BLaER1 (cell line): ENCODE measurements around the gene NUDT1.

Source experiments
- H3K27ac ChIP-seq: shearing (Covaris generic); formaldehyde crosslinking; 2 replicates; pipeline ENCODE4 v1.8.1; 2022
- H3K27me3 ChIP-seq: shearing (Covaris generic); formaldehyde crosslinking; 2 replicates; pipeline ENCODE4 v1.8.1; 2022
- H3K36me3 ChIP-seq: shearing (Covaris generic); formaldehyde crosslinking; 2 replicates; pipeline ENCODE4 v1.8.1; 2022
- H3K4me1 ChIP-seq: shearing (Covaris generic); formaldehyde crosslinking; 2 replicates; pipeline ENCODE4 v1.8.1; 2022
- H3K4me2 ChIP-seq: shearing (Covaris generic); formaldehyde crosslinking; 2 replicates; pipeline ENCODE4 v1.8.1; 2022
- H3K4me3 ChIP-seq: shearing (Covaris generic); formaldehyde crosslinking; 2 replicates; pipeline ENCODE4 v1.8.1; 2022
- H3K9ac ChIP-seq: shearing (Covaris generic); formaldehyde crosslinking; 2 replicates; pipeline ENCODE4 v1.8.1; 2022
- H3K9me3 ChIP-seq: shearing (Covaris generic); formaldehyde crosslinking; 2 replicates; pipeline ENCODE4 v1.8.1; 2022
- H4K20me1 ChIP-seq: shearing (Covaris generic); formaldehyde crosslinking; 2 replicates; pipeline ENCODE4 v1.8.1; 2022
- Cebpa-rat ChIP-seq: shearing (Covaris generic); IDR thresholded peaks from 2 replicates; pipeline ENCODE4 v1.8.1; 2022

Gene NUDT1

GRCh38 chr7:2254429-2255144 is 12.6 kb downstream of the NUDT1 start:
- Histone ChIP-seq H3K27ac (no peak overlapping the region), H3K4me3 (no peak overlapping the region), H3K36me3 (peaks cover 71% of the 10 kb centered on the region), H3K4me1 (peaks cover 80% of the 10 kb centered on the region), H3K4me2 (no peak overlapping the region), H3K27me3 (no peaks in the 10 kb centered on the region), H3K9me3 (no peaks in the 10 kb centered on the region), H4K20me1 (peaks cover 34% of the 10 kb centered on the region), H3K9ac (no peak overlapping the region)
- no peak for TF ChIP-seq Cebpa-rat

- TF ChIP-seq Cebpa-rat: no peak
- Histone ChIP-seq H3K4me2 (no peak overlapping the region), H3K4me1 (peaks cover 80% of the 10 kb centered on the region), H3K9ac (no peak overlapping the region), H3K4me3 (no peak overlapping the region), H3K27me3 (no peaks in the 10 kb centered on the region), H3K36me3 (peaks cover 64% of the 10 kb centered on the region), H4K20me1 (peaks cover 37% of the 10 kb centered on the region), H3K9me3 (no peaks in the 10 kb centered on the region), H3K27ac (no peak overlapping the region)
Measured at GRCh38 chr7:2255145-2256139, 13.4 kb downstream of the NUDT1 start.

GRCh38 chr7:2256306-2257045 is 14.4 kb downstream of the NUDT1 start:
- peak overlapping the region; percentile 95; the same call in 1 of the 2 replicates for H3K4me2 ChIP-seq
- H4K20me1 ChIP-seq: peaks cover 37% of the 10 kb centered on the region
- peaks cover 80% of the 10 kb centered on the region for H3K4me1 ChIP-seq
- no peak for TF ChIP-seq Cebpa-rat
- H3K9ac ChIP-seq: no peak overlapping the region
- peaks cover 55% of the 10 kb centered on the region for H3K36me3 ChIP-seq
- no peaks in the 10 kb centered on the region for H3K27me3 ChIP-seq
- H3K9me3 ChIP-seq: no peaks in the 10 kb centered on the region
- H3K4me3 ChIP-seq: no peak overlapping the region
- no peak overlapping the region for H3K27ac ChIP-seq

GRCh38 chr7:2257046-2257551 is 15.1 kb downstream of the NUDT1 start:
- Histone ChIP-seq H3K9ac (no peak overlapping the region), H3K36me3 (peaks cover 49% of the 10 kb centered on the region), H3K9me3 (no peaks in the 10 kb centered on the region), H3K4me3 (no peak overlapping the region), H4K20me1 (peaks cover 33% of the 10 kb centered on the region), H3K27me3 (no peaks in the 10 kb centered on the region), H3K27ac (peak overlapping the region; percentile 35; the same call in 1 of the 2 replicates), H3K4me1 (peaks cover 80% of the 10 kb centered on the region), H3K4me2 (peak overlapping the region; percentile 95)
- TF ChIP-seq Cebpa-rat: no peak

- Histone ChIP-seq H3K4me1 (peaks cover 81% of the 10 kb centered on the region), H3K27ac (peak overlapping the region; percentile 35; the same call in 1 of the 2 replicates), H3K9me3 (no peaks in the 10 kb centered on the region), H3K27me3 (no peaks in the 10 kb centered on the region), H3K9ac (no peak overlapping the region), H3K4me2 (peak overlapping the region; percentile 95), H3K36me3 (peaks cover 51% of the 10 kb centered on the region), H3K4me3 (no peak overlapping the region), H4K20me1 (peaks cover 31% of the 10 kb centered on the region)
- TF ChIP-seq Cebpa-rat: no peak
Measured at GRCh38 chr7:2257651-2258050, 15.6 kb downstream of the NUDT1 start.

- Histone ChIP-seq H3K4me3 (peak overlapping the region; percentile 46), H3K36me3 (peaks cover 55% of the 10 kb centered on the region), H3K27ac (peak overlapping the region; percentile 66), H3K9ac (peak overlapping the region; percentile 51), H4K20me1 (peaks cover 31% of the 10 kb centered on the region), H3K9me3 (no peaks in the 10 kb centered on the region), H3K27me3 (no peaks in the 10 kb centered on the region), H3K4me2 (peak overlapping the region; percentile 95), H3K4me1 (peaks cover 71% of the 10 kb centered on the region)
- TF ChIP-seq Cebpa-rat: no peak
Measured at GRCh38 chr7:2258661-2259365, 16.8 kb downstream of the NUDT1 start.

GRCh38 chr7:2259480-2259879 is 17.5 kb downstream of the NUDT1 start:
- peaks cover 53% of the 10 kb centered on the region for H3K36me3 ChIP-seq
- peak overlapping the region; percentile 66; the same call in 1 of the 2 replicates for H3K27ac ChIP-seq
- H3K9me3 ChIP-seq: no peaks in the 10 kb centered on the region
- no peak for TF ChIP-seq Cebpa-rat
- peaks cover 71% of the 10 kb centered on the region for H3K4me1 ChIP-seq
- peaks cover 31% of the 10 kb centered on the region for H4K20me1 ChIP-seq
- peak overlapping the region; percentile 95 for H3K4me2 ChIP-seq
- H3K27me3 ChIP-seq: no peaks in the 10 kb centered on the region
- H3K9ac ChIP-seq: peak overlapping the region; percentile 51; the same call in 1 of the 2 replicates
- peak overlapping the region; percentile 46; the same call in 1 of the 2 replicates for H3K4me3 ChIP-seq

- H3K9ac ChIP-seq: no peak overlapping the region
- peaks cover 77% of the 10 kb centered on the region for H3K4me1 ChIP-seq
- H3K36me3 ChIP-seq: peaks cover 40% of the 10 kb centered on the region
- H3K4me3 ChIP-seq: no peak overlapping the region
- H3K9me3 ChIP-seq: no peaks in the 10 kb centered on the region
- no peak overlapping the region for H3K27ac ChIP-seq
- peaks cover 23% of the 10 kb centered on the region for H4K20me1 ChIP-seq
- no peaks in the 10 kb centered on the region for H3K27me3 ChIP-seq
- H3K4me2 ChIP-seq: peak overlapping the region; percentile 77
- no peak for TF ChIP-seq Cebpa-rat
Measured at GRCh38 chr7:2260820-2261219, 18.8 kb downstream of the NUDT1 start.

- no peak for TF ChIP-seq Cebpa-rat
- Histone ChIP-seq H3K4me2 (peak overlapping the region; percentile 77), H4K20me1 (peaks cover 23% of the 10 kb centered on the region), H3K9me3 (no peaks in the 10 kb centered on the region), H3K27ac (peak overlapping the region; percentile 39), H3K4me3 (no peak overlapping the region), H3K9ac (peak overlapping the region; percentile 51), H3K27me3 (no peaks in the 10 kb centered on the region), H3K36me3 (peaks cover 32% of the 10 kb centered on the region), H3K4me1 (peaks cover 77% of the 10 kb centered on the region)
Measured at GRCh38 chr7:2261611-2262010, 19.6 kb downstream of the NUDT1 start.
